Naive thymus-derived CD4-positive, alpha-beta T cell (primary cell): Measurements from ENCODE around the gene KLRF1. TPM values are rescaled to one million over a fixed set of nuclear protein-coding genes. Genes with fewer than 3 reads are reported as not detected.
A peak's percentile ranks its signal among the peaks of the same experiment; 100 is the strongest.
"Not testable (repeated sequence)": the region's sequence is repeated elsewhere in the genome, so short reads cannot be mapped to it uniquely, and the experiment has no call there.

ENCODE experiments used
- ATAC-seq: fragments of 150-1000 bp; cut with Tn5 transposase; 2 replicates; pipeline ENCODE4 v1.10.0; 2021; ENCODE audit warnings: mild to moderate bottlenecking, moderate library complexity
- CTCF ChIA-PET: fragments of 350-600 bp; sonication (Branson Sonifier 250); formaldehyde crosslinking; loops from one replicate; lab custom pipeline; 2021; ENCODE audit warnings: antibody characterized with exemption; lab: Charles Lee
- POLR2A ChIA-PET: fragments of 350-600 bp; sonication (Branson Sonifier 250); formaldehyde crosslinking; loops from one replicate; lab custom pipeline; 2021; ENCODE audit warnings: antibody characterized with exemption, inconsistent platforms; lab: Charles Lee
- DNase-seq, 9 donors: peaks; one replicate each; pipeline versions ENCODE4 v3.0.0 to v3.0.0-alpha.2; 2020 to 2022; ENCODE audit warnings: mixed read lengths in 1 of 9
- H3K27ac ChIP-seq: one replicate; pipeline ENCODE4 v1.7.0; 2013; ENCODE audit warnings: mild to moderate bottlenecking, low read depth, low read length, moderate library complexity
- H3K27me3 ChIP-seq, 2 donors: one replicate each; pipeline ENCODE4 v1.7.0; 2013; ENCODE audit warnings: low read length in 2 of 2, mild to moderate bottlenecking in 2 of 2, moderate library complexity in 2 of 2; ENCODE audit not compliant: control insufficient read depth in 2 of 2, insufficient read depth in 2 of 2
- H3K36me3 ChIP-seq, 3 experiments: 1 replicate in 2 of 3; 2 replicates in 1 of 3; pipeline ENCODE4 v1.7.0; 2013; ENCODE audit warnings: low read length in 3 of 3, mild to moderate bottlenecking in 3 of 3, moderate library complexity in 1 of 3; ENCODE audit not compliant: insufficient read depth in 3 of 3, control insufficient read depth in 2 of 3
- H3K4me1 ChIP-seq, 2 donors: one replicate each; pipeline ENCODE4 v1.7.0; 2013; ENCODE audit warnings: low read length in 2 of 2, mild to moderate bottlenecking in 2 of 2, moderate library complexity in 1 of 2; ENCODE audit not compliant: control insufficient read depth in 2 of 2, insufficient read depth in 2 of 2
- H3K4me3 ChIP-seq: 2 replicates; pipeline ENCODE4 v1.7.0; 2013; ENCODE audit warnings: mild to moderate bottlenecking, low read length
- H3K9me3 ChIP-seq, 3 experiments: 1 replicate in 2 of 3; 2 replicates in 1 of 3; pipeline ENCODE4 v1.7.0; 2013; ENCODE audit warnings: low read length in 3 of 3; ENCODE audit not compliant: control insufficient read depth in 2 of 3
- H3K27ac Mint-ChIP-seq, 9 donors: one replicate each; pipeline ENCODE4 v1.8.0; 2020 to 2022; ENCODE audit warnings: mixed read lengths in 9 of 9, mild to moderate bottlenecking in 8 of 9, moderate library complexity in 5 of 9, inconsistent platforms in 2 of 9
- H3K27me3 Mint-ChIP-seq, 5 donors: one replicate each; pipeline ENCODE4 v1.8.0; 2021 to 2022; ENCODE audit warnings: mixed read lengths in 5 of 5, mild to moderate bottlenecking in 1 of 5
- H3K36me3 Mint-ChIP-seq, 5 donors: one replicate each; pipeline ENCODE4 v1.8.0; 2020 to 2022; ENCODE audit warnings: mixed read lengths in 5 of 5, mild to moderate bottlenecking in 3 of 5, inconsistent platforms in 1 of 5
- H3K4me1 Mint-ChIP-seq, 7 donors: one replicate each; pipeline ENCODE4 v1.8.0; 2020 to 2022; ENCODE audit warnings: mixed read lengths in 7 of 7, mild to moderate bottlenecking in 3 of 7, inconsistent platforms in 1 of 7
- H3K4me3 Mint-ChIP-seq, 10 donors: one replicate each; pipeline ENCODE4 v1.8.0; 2020 to 2022; ENCODE audit warnings: mild to moderate bottlenecking in 10 of 10, mixed read lengths in 10 of 10, moderate library complexity in 6 of 10, inconsistent platforms in 2 of 10
- H3K9me3 Mint-ChIP-seq, 11 donors: one replicate each; pipeline ENCODE4 v1.8.0; 2020 to 2022; ENCODE audit warnings: mixed read lengths in 11 of 11, mild to moderate bottlenecking in 4 of 11, inconsistent platforms in 1 of 11, moderate library complexity in 1 of 11
- intact Hi-C, 2 donors: fragments of 100-400 bp; cut with micrococcal nuclease; formaldehyde crosslinking; loops; one replicate each; pipeline ENCODE4 v1.15.1; 2023
- polyA plus RNA-seq, 2 donors: library from polyadenylated mRNA; unstranded; fragments of 300-500 nt; fragmentation: Illumina TruSeq; gene quantifications; one replicate each; pipeline ENCODE4 v1.2.3, GENCODE V29; 2021
- total RNA-seq, 6 experiments: library from RNA in 5 of 6; stranded (reverse) in 5 of 6; gene quantifications; 1 replicate in 5 of 6; 2 replicates in 1 of 6; pipeline ENCODE4 v1.2.3 and lab custom pipeline; 2021 to 2026

Gene KLRF1
- total and polyA plus RNA-seq, 7 experiments from 2014 or later, result 0.35 to 34.8 (median 1.3) TPM

DNA sequence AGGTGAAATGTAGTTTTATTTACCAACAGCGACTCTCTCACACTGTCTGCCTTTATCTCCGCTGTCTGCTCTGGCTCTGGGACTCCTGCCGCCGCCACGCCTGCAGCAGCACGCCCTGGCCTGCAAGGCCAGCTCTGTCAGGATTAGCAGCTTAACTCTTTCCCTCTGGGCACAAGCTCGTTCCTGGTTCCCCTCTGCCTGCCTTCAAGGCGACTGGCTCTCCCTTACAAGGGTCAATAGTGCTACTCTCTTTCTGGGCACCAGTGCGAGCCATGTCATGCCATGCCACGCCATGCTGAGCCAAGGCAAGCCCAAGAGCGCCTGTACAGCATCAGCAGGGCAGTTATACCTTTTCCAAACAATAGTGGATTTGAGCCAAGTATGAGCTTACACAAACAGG is 45.5 kb downstream of the KLRF1 start:
- peak overlapping the region in 5 of 9 donors; percentile 3 to 68 (median 48) for H3K27ac Mint-ChIP-seq
- CTCF ChIA-PET, result interaction anchor here (0.5 to 2.7 kb wide), 3 partner anchors 123 to 1690 kb away, joined by 4 to 9 read pairs (median 6); no protein-coding TSS in a partner anchor
- H3K4me1 Mint-ChIP-seq, result peaks cover 2 to 34% (median 22%) of the 10 kb centered on the region in 7 donors
- H3K36me3 ChIP-seq, result no peaks in the 10 kb centered on the region
- no peak overlapping the region for H3K27ac ChIP-seq
- peaks cover 0 to 3% (median 0%) of the 10 kb centered on the region in 5 donors for H3K36me3 Mint-ChIP-seq
- H3K9me3 Mint-ChIP-seq, result peaks cover 0 to 2% (median 0%) of the 10 kb centered on the region in 11 donors
- H3K4me1 ChIP-seq, result peaks cover 7 to 9% of the 10 kb centered on the region in 2 donors
- intact Hi-C loops, result no loop called here
- H3K4me3 ChIP-seq, result no peak overlapping the region
- H3K9me3 ChIP-seq, result no peaks in the 10 kb centered on the region
- POLR2A ChIA-PET, result interaction anchor here (0.6 to 3.5 kb wide), 7 partner anchors 11 to 169 kb away, joined by 3 to 28 read pairs (median 4); partner anchors contain the start of gene CD69
- H3K4me3 Mint-ChIP-seq, result peak overlapping the region in 1 of 10 donors; percentile 26
- H3K27me3 ChIP-seq, result no peaks in the 10 kb centered on the region
- ATAC-seq (no peak), DNase-seq (no peak)
- H3K27me3 Mint-ChIP-seq, result no peaks in the 10 kb centered on the region

DNA sequence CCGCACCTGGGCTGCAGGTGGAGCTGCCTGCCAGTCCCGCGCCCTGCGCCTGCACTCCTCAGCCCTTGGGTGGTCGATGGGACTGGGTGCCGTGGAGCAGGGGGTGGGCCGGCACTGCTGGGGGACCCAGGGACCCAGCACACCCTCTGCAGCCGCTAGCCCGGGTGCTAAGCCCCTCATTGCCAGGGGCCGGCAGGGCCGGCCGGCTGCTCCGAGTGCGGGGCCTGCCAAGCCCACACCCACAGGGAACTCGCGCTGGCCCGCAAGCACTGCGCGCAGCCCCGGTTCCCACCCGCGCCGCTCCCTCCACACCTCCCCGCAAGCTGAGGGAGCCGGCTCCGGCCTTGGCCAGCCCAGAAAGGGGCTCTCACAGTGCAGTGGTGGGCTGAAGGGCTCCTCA is 48.8 kb downstream of the KLRF1 start:
- H3K4me1 ChIP-seq, H3K36me3 ChIP-seq, H3K4me3 Mint-ChIP-seq, intact Hi-C loops, CTCF ChIA-PET, H3K27me3 Mint-ChIP-seq, ATAC-seq, H3K36me3 Mint-ChIP-seq, H3K27ac Mint-ChIP-seq, H3K9me3 ChIP-seq, DNase-seq, H3K27me3 ChIP-seq, POLR2A ChIA-PET, H3K27ac ChIP-seq, H3K9me3 Mint-ChIP-seq, H3K4me3 ChIP-seq: not testable (repeated sequence)
- peaks cover 2 to 24% (median 19%) of the 10 kb centered on the region in 7 donors for H3K4me1 Mint-ChIP-seq

DNA sequence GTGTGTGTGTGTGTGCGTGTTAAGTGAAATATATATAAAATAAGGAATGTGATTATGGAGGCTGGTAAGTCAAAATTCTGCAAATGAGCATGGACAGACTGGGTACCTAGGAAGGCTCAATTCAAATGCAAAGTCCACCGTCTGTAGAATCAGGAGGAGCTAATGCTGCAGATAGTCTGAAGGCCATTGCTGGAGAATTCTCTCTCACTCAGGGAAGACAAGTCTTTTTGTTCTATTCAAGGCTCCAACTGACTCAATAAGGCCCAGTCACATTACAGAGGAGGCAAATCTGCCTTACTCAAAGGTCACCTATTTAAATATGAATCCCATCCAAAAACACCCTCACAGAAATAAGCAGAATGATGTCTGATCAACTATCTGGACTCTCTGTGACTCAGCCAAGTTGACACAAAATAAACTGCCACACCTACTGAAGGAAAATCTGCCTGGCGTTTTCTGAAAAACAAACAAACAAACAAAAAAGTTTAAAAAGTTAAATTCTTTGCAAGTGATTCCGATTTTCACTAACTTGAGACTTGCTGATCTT is 53.3 kb downstream of the KLRF1 start:
- intact Hi-C loops, result no loop called here
- no peaks in the 10 kb centered on the region for H3K36me3 Mint-ChIP-seq
- H3K27ac Mint-ChIP-seq, result peak overlapping the region in 1 of 9 donors; percentile 17
- ATAC-seq (no peak), DNase-seq (no peak)
- Histone ChIP-seq H3K9me3 (no peaks in the 10 kb centered on the region), H3K36me3 (no peaks in the 10 kb centered on the region), H3K4me3 (no peak overlapping the region), H3K27ac (no peak overlapping the region), H3K4me1 (no peaks in the 10 kb centered on the region), H3K27me3 (no peaks in the 10 kb centered on the region)
- H3K4me1 Mint-ChIP-seq, result peaks cover 4 to 24% (median 5%) of the 10 kb centered on the region in 7 donors
- peaks cover 0 to 3% (median 0%) of the 10 kb centered on the region in 11 donors for H3K9me3 Mint-ChIP-seq
- ChIA-PET POLR2A (interaction anchor here (1.2 to 1.3 kb wide), 2 partner anchors 9 to 11 kb away, joined by 4 to 6 read pairs; partner anchors contain the start of gene CLEC2B), CTCF (interaction anchor here (0.7 kb wide), 1 partner anchor 65 kb away, joined by 3 read pairs; no protein-coding TSS in a partner anchor)
- H3K27me3 Mint-ChIP-seq, result peaks cover 0 to 6% (median 0%) of the 10 kb centered on the region in 5 donors
- H3K4me3 Mint-ChIP-seq, result no peak overlapping the region

DNA sequence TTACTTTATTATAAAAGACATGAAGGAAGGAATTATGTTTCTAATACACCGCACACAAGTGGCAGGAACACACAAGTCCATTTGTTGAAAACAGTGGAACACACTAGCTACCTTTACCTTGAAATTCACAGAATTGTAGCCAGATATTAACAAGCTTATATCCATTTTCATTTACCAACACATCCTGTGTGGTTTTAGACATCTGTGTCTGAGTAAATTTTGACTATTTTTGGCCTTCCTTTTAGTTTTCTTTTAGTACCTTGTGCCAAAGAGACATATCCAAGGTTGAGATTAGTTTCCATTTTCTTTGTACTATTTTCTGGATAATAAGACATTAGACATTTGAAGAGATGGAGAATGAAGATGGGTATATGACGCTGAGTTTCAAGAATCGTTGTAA is 54.0 kb downstream of the KLRF1 start, which contains the start of gene KLRF2:
Gene KLRF2 (plus strand): TSS at position 244 of the 400 bp plus-strand sequence. CDS start 107 bp downstream, at position 351.
- H3K27me3 Mint-ChIP-seq, result peaks cover 0 to 7% (median 0%) of the 10 kb centered on the region in 5 donors
- Histone ChIP-seq H3K27me3 (no peaks in the 10 kb centered on the region), H3K36me3 (no peaks in the 10 kb centered on the region), H3K9me3 (no peaks in the 10 kb centered on the region), H3K4me3 (no peak within 1 kb of the TSS), H3K4me1 (no peaks in the 10 kb centered on the region), H3K27ac (no peak within 1 kb of the TSS)
- peaks cover 0 to 3% (median 0%) of the 10 kb centered on the region in 11 donors for H3K9me3 Mint-ChIP-seq
- no peak for ATAC-seq
- peaks cover 4 to 24% (median 5%) of the 10 kb centered on the region in 7 donors for H3K4me1 Mint-ChIP-seq
- no peaks in the 10 kb centered on the region for H3K36me3 Mint-ChIP-seq
- no peak for DNase-seq
- intact Hi-C loops, result no loop called here
- H3K27ac Mint-ChIP-seq, result peak within 1 kb of the TSS in 1 of 9 donors; percentile 17
- peak within 1 kb of the TSS in 1 of 10 donors; percentile 39 for H3K4me3 Mint-ChIP-seq
- POLR2A ChIA-PET, result interaction anchor here (1.3 kb wide), 1 partner anchor 10 kb away, joined by 6 read pairs; no protein-coding TSS in a partner anchor
- CTCF ChIA-PET, result no interaction called here

DNA sequence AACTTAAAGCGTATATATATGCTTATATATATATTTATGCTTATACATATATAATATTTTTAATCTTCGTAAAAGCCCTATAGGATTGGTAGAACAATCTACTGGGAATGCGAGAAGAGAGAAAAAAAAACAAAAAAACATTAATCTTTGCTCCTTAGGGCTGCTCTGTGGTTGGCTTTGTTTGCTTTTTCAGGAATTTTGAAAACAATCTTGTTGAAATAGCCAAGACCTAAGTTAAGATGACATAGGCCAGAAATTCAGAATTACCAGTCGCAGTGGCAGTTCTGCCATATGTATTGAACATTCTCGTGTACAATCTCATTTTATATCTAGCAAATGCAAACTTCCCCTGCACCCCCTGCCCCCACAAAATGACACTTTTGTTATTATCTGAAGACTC is 54.7 kb downstream of the KLRF1 start:
- Mint-ChIP-seq H3K27me3 (peaks cover 0 to 8% (median 0%) of the 10 kb centered on the region in 5 donors), H3K4me3 (no peak overlapping the region), H3K4me1 (peaks cover 4 to 24% (median 5%) of the 10 kb centered on the region in 7 donors), H3K27ac (no peak overlapping the region), H3K9me3 (peaks cover 0 to 3% (median 0%) of the 10 kb centered on the region in 11 donors), H3K36me3 (no peaks in the 10 kb centered on the region)
- H3K27ac ChIP-seq, result no peak overlapping the region
- ChIA-PET POLR2A (no interaction called here), CTCF (no interaction called here)
- no peak for ATAC-seq
- H3K4me3 ChIP-seq, result no peak overlapping the region
- DNase-seq, result no peak
- H3K27me3 ChIP-seq, result no peaks in the 10 kb centered on the region
- H3K4me1 ChIP-seq, result no peaks in the 10 kb centered on the region
- H3K9me3 ChIP-seq, result no peaks in the 10 kb centered on the region
- no peaks in the 10 kb centered on the region for H3K36me3 ChIP-seq
- intact Hi-C loops, result no loop called here

DNA sequence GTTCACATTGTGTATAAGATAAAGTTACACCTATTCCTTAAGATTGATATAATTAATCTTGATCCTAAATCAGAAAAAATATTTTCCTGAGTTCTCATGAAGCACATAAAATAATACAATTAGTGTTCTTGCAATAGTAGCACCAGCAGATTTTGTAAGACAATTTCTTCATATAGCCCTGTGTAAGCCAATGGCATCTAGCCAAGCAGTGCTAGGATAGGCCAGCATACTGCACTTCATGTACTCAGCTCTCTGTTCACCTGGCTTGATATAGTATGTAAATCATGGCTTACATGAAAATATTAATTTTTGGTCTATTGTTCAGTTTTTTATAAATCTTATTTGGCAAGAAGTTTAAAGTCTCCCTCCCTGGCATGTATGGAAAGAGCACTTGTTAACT is 55.9 kb downstream of the KLRF1 start:
- Mint-ChIP-seq H3K27me3 (peaks cover 0 to 6% (median 0%) of the 10 kb centered on the region in 5 donors), H3K27ac (no peak overlapping the region), H3K4me1 (peaks cover 4 to 18% (median 5%) of the 10 kb centered on the region in 7 donors), H3K4me3 (no peak overlapping the region), H3K9me3 (peaks cover 0 to 3% (median 0%) of the 10 kb centered on the region in 11 donors), H3K36me3 (no peaks in the 10 kb centered on the region)
- Histone ChIP-seq H3K27ac (no peak overlapping the region), H3K4me1 (no peaks in the 10 kb centered on the region), H3K36me3 (no peaks in the 10 kb centered on the region), H3K27me3 (no peaks in the 10 kb centered on the region), H3K9me3 (no peaks in the 10 kb centered on the region), H3K4me3 (no peak overlapping the region)
- no peak for DNase-seq
- no peak for ATAC-seq
- intact Hi-C loops, result no loop called here
- CTCF ChIA-PET, result no interaction called here
- POLR2A ChIA-PET, result interaction anchor here (0.7 kb wide), 1 partner anchor 10 kb away, joined by 3 read pairs; no protein-coding TSS in a partner anchor
